Esophagus squamous epithelium (tissue), 4 donors: Measurements from ENCODE around the gene ITPKB.

Experiments
- CTCF ChIP-seq, 6 experiments: fragments of 450-650 bp in 4 of 6; fragments of 200-600 bp in 2 of 6; sonication (generic) in 2 of 6; IDR thresholded peaks; one replicate each; pipeline ENCODE4 v1.5.1; 2016 to 2019; ENCODE audit warnings: antibody characterized with exemption in 6 of 6, mild to moderate bottlenecking in 4 of 6, moderate library complexity in 4 of 6
- POLR2A ChIP-seq, 4 donors: fragments of 450-650 bp; IDR thresholded peaks; one replicate each; pipeline ENCODE4 v1.6.1; 2017; ENCODE audit warnings: antibody characterized with exemption in 4 of 4, mild to moderate bottlenecking in 4 of 4, moderate library complexity in 3 of 4

GRCh38 chr1:226601456-226601855 lies 137.6 kb downstream of the ITPKB start:
- TF ChIP-seq CTCF (IDR thresholded peaks at IDR 0.05) = no peak
- no peak for TF ChIP-seq POLR2A (IDR thresholded peaks at IDR 0.05)
